OCI-LY7 (cell line): ENCODE results near the gene NEMP2. TPM values are rescaled to one million over a fixed set of nuclear protein-coding genes. Genes with fewer than 3 reads are reported as not detected.
A peak's percentile ranks its signal among the peaks of the same experiment; 100 is the strongest.

ENCODE experiments used
- Bru-seq: library from RNA; stranded (reverse); fragments of 400-500 nt; gene quantifications from one replicate; lab custom pipeline; 2021; lab: Mats Ljungman, UMichigan
- BruChase-seq, 2 experiments: library from RNA; stranded (reverse); fragments of 400-500 nt; gene quantifications; one replicate each; lab custom pipeline; 2021; lab: Mats Ljungman, UMichigan
- BruUV-seq: library from RNA; stranded (reverse); fragments of 400-500 nt; replicated peaks from 2 replicates; lab custom pipeline; 2021; lab: Mats Ljungman, UMichigan
- CTCF ChIA-PET: fragments of 300-600 bp; sonication (Branson Sonifier 250); formaldehyde crosslinking; loops from one replicate; lab custom pipeline; 2022; ENCODE audit warnings: antibody characterized with exemption; ENCODE audit not compliant: unreplicated experiment; lab: Charles Lee
- POLR2A ChIA-PET: fragments of 300-600 bp; sonication (Branson Sonifier 250); formaldehyde crosslinking; loops from one replicate; lab custom pipeline; 2022; ENCODE audit warnings: antibody characterized with exemption; lab: Charles Lee
- DNase-seq: peaks from one replicate; pipeline ENCODE4 v3.0.0-alpha.2; 2015; ENCODE audit warnings: low spot score
- H2AFZ ChIP-seq: fragments of 200-600 bp; sonication (generic), shearing (Covaris generic); 2 replicates; pipeline ENCODE4 v1.6.1; 2014; ENCODE audit warnings: mild to moderate bottlenecking, antibody characterized with exemption, low read length, moderate library complexity
- H3K27ac ChIP-seq: fragments of 200-600 bp; sonication (generic); 2 replicates; pipeline ENCODE4 v1.5.1; 2014; ENCODE audit warnings: mixed run types, low read depth, mild to moderate bottlenecking, moderate library complexity, low read length, inconsistent platforms; ENCODE audit not compliant: poor library complexity, severe bottlenecking
- H3K36me3 ChIP-seq: fragments of 200-600 bp; sonication (generic); 2 replicates; pipeline ENCODE4 v1.6.1; 2014; ENCODE audit warnings: mild to moderate bottlenecking, antibody characterized with exemption, low read length, moderate library complexity, mixed read lengths; ENCODE audit not compliant: insufficient read depth
- H3K4me1 ChIP-seq: fragments of 200-600 bp; sonication (generic); 2 replicates; pipeline ENCODE4 v1.5.1; 2014; ENCODE audit warnings: mild to moderate bottlenecking, low read length; ENCODE audit not compliant: insufficient read depth, poor library complexity, severe bottlenecking
- H3K4me2 ChIP-seq: fragments of 200-600 bp; sonication (generic); 2 replicates; pipeline ENCODE4 v1.6.1; 2014; ENCODE audit warnings: mild to moderate bottlenecking, low read length
- H3K4me3 ChIP-seq: fragments of 200-600 bp; sonication (generic); 2 replicates; pipeline ENCODE4 v1.5.1; 2014; ENCODE audit warnings: mild to moderate bottlenecking, low read depth, low read length; ENCODE audit not compliant: poor library complexity, severe bottlenecking
- H3K79me2 ChIP-seq: fragments of 200-600 bp; sonication (generic); 2 replicates; pipeline ENCODE4 v1.6.1; 2016; ENCODE audit warnings: low read depth, mild to moderate bottlenecking, low read length, moderate library complexity, mixed read lengths; ENCODE audit not compliant: insufficient read depth
- H3K9me2 ChIP-seq: fragments of 200-600 bp; sonication (generic); 2 replicates; pipeline ENCODE4 v1.6.1; 2016; ENCODE audit warnings: mild to moderate bottlenecking, low read length, mixed read lengths; ENCODE audit not compliant: insufficient read depth
- H3K9me3 ChIP-seq: fragments of 200-600 bp; sonication (generic); 2 replicates; pipeline ENCODE4 v1.6.1; 2014; ENCODE audit warnings: mild to moderate bottlenecking, mixed run types, low read length, mixed read lengths
- H4K20me1 ChIP-seq: fragments of 200-600 bp; sonication (generic); 2 replicates; pipeline ENCODE4 v1.6.1; 2014; ENCODE audit warnings: mild to moderate bottlenecking, antibody characterized with exemption, low read length, moderate library complexity, mixed read lengths; ENCODE audit not compliant: insufficient read depth
- CTCF ChIP-seq: fragments of 200-600 bp; sonication (generic); conservative IDR thresholded peaks from 2 replicates; pipeline ENCODE4 v1.5.1; 2014; ENCODE audit warnings: mild to moderate bottlenecking, antibody characterized with exemption, low read length, moderate library complexity, mixed read lengths
- EZH2phosphoT487 ChIP-seq: fragments of 200-600 bp; sonication (generic); IDR thresholded peaks from 2 replicates; pipeline ENCODE4 v1.6.1; 2018; ENCODE audit warnings: low read depth, borderline replicate concordance, mild to moderate bottlenecking, mixed run types, antibody characterized with exemption, low read length, moderate library complexity, mixed read lengths
- intact Hi-C: fragments of 100-400 bp; cut with micrococcal nuclease; formaldehyde crosslinking; loops from one replicate; pipeline ENCODE4 v1.10.0; 2022; ENCODE audit not compliant: unreplicated experiment
- long read RNA-seq: library from polyadenylated mRNA; stranded (forward); transcript quantifications from one replicate; pipeline ENCODE4 v2.0.0, GENCODE V29; 2022
- total RNA-seq, 2 experiments: library from RNA; depleted of rRNA in 1 of 2; stranded (reverse); fragments of >200 nt in 1 of 2; shearing (Covaris generic) in 1 of 2; gene quantifications; 2 replicates each; pipeline ENCODE4 v1.2.3, GENCODE V29; 2014 to 2022

The NEMP2 gene, protein sequence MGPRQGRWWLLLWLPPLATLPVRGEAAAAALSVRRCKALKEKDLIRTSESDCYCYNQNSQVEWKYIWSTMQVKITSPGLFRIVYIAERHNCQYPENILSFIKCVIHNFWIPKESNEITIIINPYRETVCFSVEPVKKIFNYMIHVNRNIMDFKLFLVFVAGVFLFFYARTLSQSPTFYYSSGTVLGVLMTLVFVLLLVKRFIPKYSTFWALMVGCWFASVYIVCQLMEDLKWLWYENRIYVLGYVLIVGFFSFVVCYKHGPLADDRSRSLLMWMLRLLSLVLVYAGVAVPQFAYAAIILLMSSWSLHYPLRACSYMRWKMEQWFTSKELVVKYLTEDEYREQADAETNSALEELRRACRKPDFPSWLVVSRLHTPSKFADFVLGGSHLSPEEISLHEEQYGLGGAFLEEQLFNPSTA
- total RNA-seq (2014; rRNA removed; shearing (Covaris generic)): 5.1 and 5.6 TPM in 2 replicates
- total RNA-seq (2022): 18.5 and 21.6 TPM in 2 replicates
- percentile 70 among the genes with signal in this experiment for Bru-seq, nascent RNA
- BruChase-seq, experiment 1, labeled RNA remaining after a 6-hour chase: percentile 62 among the genes with signal in this experiment
- percentile 70 among the genes with signal in this experiment for BruChase-seq, experiment 2, labeled RNA remaining after a 2-hour chase
- long read RNA-seq, full-length matches to known transcripts: 11 of 20 reads
- long read RNA-seq, partial matches to known transcripts: 3 of 20 reads
- long read RNA-seq, other reads (novel, unspliced or antisense): 6 of 20 reads

DNA sequence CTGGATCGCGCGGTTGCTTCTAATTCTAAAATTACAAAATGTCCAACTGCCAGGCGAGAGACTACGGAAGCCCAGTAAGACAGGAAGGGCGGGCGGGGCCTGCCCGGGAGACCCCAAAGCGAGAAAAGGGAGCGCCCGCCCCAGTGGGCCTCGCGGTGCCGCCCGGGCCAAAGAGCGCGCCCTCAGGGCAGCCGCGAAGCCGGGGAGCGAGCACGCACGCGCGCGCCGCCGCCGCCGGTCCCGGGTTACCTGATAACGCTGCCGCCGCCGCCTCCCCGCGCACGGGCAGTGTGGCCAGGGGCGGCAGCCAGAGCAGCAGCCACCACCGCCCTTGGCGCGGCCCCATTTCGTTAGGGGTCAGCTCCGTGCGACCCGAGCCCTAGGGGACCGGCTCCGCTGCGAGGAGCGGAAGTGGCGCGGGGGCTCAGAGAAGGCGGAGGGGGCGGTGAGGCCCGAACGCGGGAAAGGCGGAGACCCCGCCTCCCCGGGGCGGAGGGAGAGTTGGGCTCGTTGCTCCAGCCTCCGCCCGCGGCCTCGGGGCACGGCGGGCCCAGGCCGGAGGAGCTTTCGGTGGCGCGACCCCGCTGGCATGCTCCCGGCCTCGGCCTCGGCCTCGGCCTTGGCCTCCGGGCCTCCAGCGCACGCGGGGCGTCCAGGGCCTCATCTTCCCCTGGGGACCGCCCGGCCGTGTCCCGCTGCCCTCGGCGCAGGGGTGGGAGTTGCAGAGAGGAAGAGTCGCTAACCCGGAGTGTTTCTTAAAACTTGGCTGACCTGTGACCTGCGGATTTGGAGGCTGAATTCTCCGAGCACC lies at the start of gene NEMP2:
Gene NEMP2, minus strand, starts transcription at position 413 of the 811 bp plus-strand sequence. Its CDS starts 67 bp downstream, at position 346.
- ChIA-PET CTCF (interaction anchor here (0.6 kb wide), 1 partner anchor 478 kb away, joined by 3 read pairs; no protein-coding TSS in a partner anchor), POLR2A (interaction anchor here (1.0 to 2.1 kb wide), 10 partner anchors 9 to 772 kb away, joined by 3 to 8 read pairs (median 4); partner anchors contain the start of gene OSGEPL1)
- H3K9me2 ChIP-seq: no peaks in the 10 kb centered on the region
- no TSS peak for BruUV-seq
- H3K4me1 ChIP-seq: peaks cover 35% of the 10 kb centered on the region
- H3K36me3 ChIP-seq: peaks cover 22% of the 10 kb centered on the region
- H3K79me2 ChIP-seq: peaks cover 13% of the 10 kb centered on the region; the same call in 1 of the 2 replicates
- peaks cover 27% of the 10 kb centered on the region; the same call in 1 of the 2 replicates for H3K9me3 ChIP-seq
- TF ChIP-seq CTCF (no peak), EZH2phosphoT487 (no peak)
- peak within 1 kb of the TSS; percentile 86 for H3K27ac ChIP-seq
- H4K20me1 ChIP-seq: no peaks in the 10 kb centered on the region
- intact Hi-C loops: loop anchor here (1.0 to 10.0 kb wide), 9 partner anchors 67 to 1143 kb away; partner anchors contain the start of genes ASNSD1, GLS, HIBCH and NAB1
- DNase-seq: peak; percentile 87
- peak within 1 kb of the TSS; percentile 97 for H3K4me2 ChIP-seq
- H2AFZ ChIP-seq: peak within 1 kb of the TSS; percentile 97
- peak within 1 kb of the TSS; percentile 74 for H3K4me3 ChIP-seq

- ChIA-PET CTCF (no interaction called here), POLR2A (interaction anchor here (0.6 to 1.4 kb wide), 4 partner anchors 14 to 232 kb away, joined by 3 read pairs; no protein-coding TSS in a partner anchor)
- Histone ChIP-seq H3K4me2 (no peak overlapping the region), H2AFZ (no peak overlapping the region), H3K9me2 (no peaks in the 10 kb centered on the region), H3K36me3 (no peaks in the 10 kb centered on the region), H3K4me1 (no peaks in the 10 kb centered on the region), H3K9me3 (no peaks in the 10 kb centered on the region), H3K27ac (no peak overlapping the region), H3K79me2 (no peaks in the 10 kb centered on the region), H4K20me1 (no peaks in the 10 kb centered on the region), H3K4me3 (no peak overlapping the region)
- DNase-seq: no peak
- BruUV-seq: no TSS peak
- intact Hi-C loops: no loop called here
- TF ChIP-seq CTCF (no peak), EZH2phosphoT487 (no peak)
Measured at GRCh38 chr2:190583507-190584337, 49.2 kb upstream of the NEMP2 start.
